Activated CD4-positive, alpha-beta memory T cell treated with anti-CD3 and anti-CD28 coated beads, Interleukin-2, amount 10 ng/mL, durations not matched to agents 7 days and 5 days (primary cell): ENCODE measurements around the gene PUSL1. TPM values are rescaled to one million over a fixed set of nuclear protein-coding genes. Genes with fewer than 3 reads are reported as not detected.

ENCODE experiments used
- CTCF ChIA-PET: fragments of 350-600 bp; sonication (Branson Sonifier 250); formaldehyde crosslinking; loops from one replicate; lab custom pipeline; 2021; ENCODE audit warnings: antibody characterized with exemption, inconsistent platforms; lab: Charles Lee
- POLR2A ChIA-PET: fragments of 350-600 bp; sonication (Branson Sonifier 250); formaldehyde crosslinking; loops from one replicate; lab custom pipeline; 2021; ENCODE audit warnings: antibody characterized with exemption; lab: Charles Lee
- DNase-seq: peaks from one replicate; pipeline ENCODE4 v3.0.0-alpha.2; 2020
- H3K27ac Mint-ChIP-seq: one replicate; pipeline ENCODE4 v1.8.0; 2021; ENCODE audit warnings: mild to moderate bottlenecking, mixed read lengths
- H3K27me3 Mint-ChIP-seq: one replicate; pipeline ENCODE4 v1.8.0; 2021; ENCODE audit warnings: mixed read lengths
- H3K36me3 Mint-ChIP-seq: one replicate; pipeline ENCODE4 v1.8.0; 2021; ENCODE audit warnings: low read depth, mixed read lengths
- H3K4me1 Mint-ChIP-seq: one replicate; pipeline ENCODE4 v1.8.0; 2021; ENCODE audit warnings: mixed read lengths
- H3K4me3 Mint-ChIP-seq: one replicate; pipeline ENCODE4 v1.8.0; 2021; ENCODE audit warnings: mild to moderate bottlenecking, mixed read lengths
- H3K9me3 Mint-ChIP-seq: one replicate; pipeline ENCODE4 v1.8.0; 2021; ENCODE audit warnings: mixed read lengths
- total RNA-seq, 2 experiments: library from RNA; stranded (reverse); gene quantifications; one replicate each; pipeline ENCODE4 v1.2.3, GENCODE V29; 2021

PUSL1 gene
- total RNA-seq, 2 experiments from 2014 or later: 17.9 to 20.0 TPM

DNA sequence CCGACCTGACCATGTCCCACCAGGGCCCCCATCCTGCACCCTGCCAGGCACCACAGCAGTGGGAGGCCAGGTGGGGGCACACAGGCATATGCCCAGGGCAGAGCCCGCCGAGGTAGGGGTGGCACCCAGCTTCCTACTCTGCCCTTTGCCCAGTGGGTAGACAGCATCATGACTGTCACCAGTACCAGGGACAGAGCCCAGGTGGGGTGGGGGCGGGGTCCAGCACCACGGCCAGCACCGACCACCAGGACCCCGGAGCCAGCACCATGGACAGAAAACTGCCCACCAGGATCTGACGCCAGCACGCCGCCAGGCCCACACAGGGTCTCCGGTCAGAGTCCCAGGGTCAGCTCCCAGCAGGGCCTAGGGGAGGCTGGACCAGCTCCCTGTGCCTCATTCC is 26.4 kb downstream of the PUSL1 start:
- no peak for DNase-seq
- Mint-ChIP-seq H3K27me3 (no peaks in the 10 kb centered on the region), H3K27ac (no peak overlapping the region), H3K4me1 (no peaks in the 10 kb centered on the region), H3K4me3 (no peak overlapping the region), H3K36me3 (peaks cover 6% of the 10 kb centered on the region), H3K9me3 (no peaks in the 10 kb centered on the region)
- ChIA-PET CTCF (no interaction called here), POLR2A (interaction anchor here (1.5 to 2.0 kb wide), 2 partner anchors 9 to 13 kb away, joined by 5 to 6 read pairs; no protein-coding TSS in a partner anchor)

DNA sequence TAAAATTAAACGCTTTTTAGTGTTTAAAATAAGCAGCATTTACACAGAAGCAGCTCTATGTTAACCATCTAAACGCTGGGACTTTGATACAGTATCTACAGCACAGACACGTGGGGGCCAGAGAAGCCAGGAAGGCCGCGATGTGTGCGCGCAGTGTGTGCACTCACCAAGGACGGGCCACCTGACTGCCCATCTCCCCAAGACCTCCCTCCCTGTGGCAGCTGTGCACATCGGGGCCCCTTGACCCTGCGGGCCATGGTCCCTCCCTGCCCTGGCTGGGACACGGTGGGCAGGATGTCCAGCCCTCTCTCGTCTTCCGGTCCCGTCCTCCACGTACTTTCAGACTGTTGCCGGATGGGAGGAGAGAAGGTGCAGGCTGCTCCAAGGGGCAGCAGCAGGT is 26.9 kb downstream of the PUSL1 start:
- Mint-ChIP-seq H3K4me1 (no peaks in the 10 kb centered on the region), H3K27me3 (no peaks in the 10 kb centered on the region), H3K9me3 (no peaks in the 10 kb centered on the region), H3K36me3 (peaks cover 6% of the 10 kb centered on the region), H3K4me3 (no peak overlapping the region), H3K27ac (no peak overlapping the region)
- POLR2A ChIA-PET: interaction anchor here (2.0 kb wide), 1 partner anchor 10 kb away, joined by 5 read pairs; no protein-coding TSS in a partner anchor
- DNase-seq: no peak
- CTCF ChIA-PET: no interaction called here

DNA sequence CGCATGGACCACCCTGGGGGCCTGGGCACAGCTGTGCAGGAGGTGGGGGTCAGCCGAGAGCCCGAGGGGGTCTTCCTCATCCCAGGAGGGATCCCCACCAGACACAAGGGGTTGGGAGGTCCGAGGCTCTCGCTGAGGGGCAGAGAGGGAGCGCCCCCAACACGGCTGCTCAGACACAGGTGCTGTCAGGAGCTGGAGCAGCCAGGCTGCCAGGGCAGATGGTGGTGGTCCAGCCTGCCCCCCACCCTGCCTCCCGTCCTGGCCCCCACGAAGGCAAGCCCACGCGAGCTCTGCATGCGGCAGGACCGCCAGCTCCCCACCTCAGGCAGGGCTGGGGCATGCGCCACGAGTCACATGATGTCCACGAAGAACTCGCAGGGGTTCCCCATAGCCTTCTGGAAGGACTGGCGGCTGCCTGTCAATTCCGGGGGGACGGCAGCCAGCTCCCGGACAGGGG is 27.4 kb downstream of the PUSL1 start:
- no peak for DNase-seq
- POLR2A ChIA-PET: interaction anchor here (2.0 kb wide), 1 partner anchor 10 kb away, joined by 5 read pairs; no protein-coding TSS in a partner anchor
- Mint-ChIP-seq H3K4me1 (no peaks in the 10 kb centered on the region), H3K36me3 (peaks cover 11% of the 10 kb centered on the region), H3K4me3 (no peak overlapping the region), H3K27ac (no peak overlapping the region), H3K27me3 (no peaks in the 10 kb centered on the region), H3K9me3 (peaks cover 3% of the 10 kb centered on the region)
- CTCF ChIA-PET: no interaction called here

DNA sequence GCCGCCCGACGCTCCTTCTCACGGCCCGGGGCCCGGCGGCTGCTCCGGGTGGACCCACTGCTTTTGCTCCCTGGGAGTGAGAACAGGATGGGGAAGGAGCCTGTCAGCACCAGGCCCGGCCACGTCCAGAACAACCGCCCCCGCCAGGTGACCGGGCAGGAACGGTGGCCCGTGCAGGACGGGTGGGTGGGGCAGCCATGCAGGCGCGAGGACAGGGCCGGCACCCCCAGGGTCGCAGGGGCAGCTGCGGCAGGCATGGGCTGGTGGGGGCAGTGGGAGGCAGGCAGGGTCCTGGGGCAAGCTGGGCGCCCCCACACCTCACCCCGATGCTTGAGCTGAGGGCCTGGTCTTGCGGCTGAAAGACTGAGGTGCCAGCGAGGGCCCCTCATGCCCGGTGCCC is 28.0 kb downstream of the PUSL1 start:
- peaks cover 9% of the 10 kb centered on the region for H3K9me3 Mint-ChIP-seq
- peaks cover 17% of the 10 kb centered on the region for H3K36me3 Mint-ChIP-seq
- ChIA-PET CTCF (no interaction called here), POLR2A (no interaction called here)
- H3K27ac Mint-ChIP-seq: no peak overlapping the region
- no peak for DNase-seq
- no peaks in the 10 kb centered on the region for H3K4me1 Mint-ChIP-seq
- no peak overlapping the region for H3K4me3 Mint-ChIP-seq
- no peaks in the 10 kb centered on the region for H3K27me3 Mint-ChIP-seq

DNA sequence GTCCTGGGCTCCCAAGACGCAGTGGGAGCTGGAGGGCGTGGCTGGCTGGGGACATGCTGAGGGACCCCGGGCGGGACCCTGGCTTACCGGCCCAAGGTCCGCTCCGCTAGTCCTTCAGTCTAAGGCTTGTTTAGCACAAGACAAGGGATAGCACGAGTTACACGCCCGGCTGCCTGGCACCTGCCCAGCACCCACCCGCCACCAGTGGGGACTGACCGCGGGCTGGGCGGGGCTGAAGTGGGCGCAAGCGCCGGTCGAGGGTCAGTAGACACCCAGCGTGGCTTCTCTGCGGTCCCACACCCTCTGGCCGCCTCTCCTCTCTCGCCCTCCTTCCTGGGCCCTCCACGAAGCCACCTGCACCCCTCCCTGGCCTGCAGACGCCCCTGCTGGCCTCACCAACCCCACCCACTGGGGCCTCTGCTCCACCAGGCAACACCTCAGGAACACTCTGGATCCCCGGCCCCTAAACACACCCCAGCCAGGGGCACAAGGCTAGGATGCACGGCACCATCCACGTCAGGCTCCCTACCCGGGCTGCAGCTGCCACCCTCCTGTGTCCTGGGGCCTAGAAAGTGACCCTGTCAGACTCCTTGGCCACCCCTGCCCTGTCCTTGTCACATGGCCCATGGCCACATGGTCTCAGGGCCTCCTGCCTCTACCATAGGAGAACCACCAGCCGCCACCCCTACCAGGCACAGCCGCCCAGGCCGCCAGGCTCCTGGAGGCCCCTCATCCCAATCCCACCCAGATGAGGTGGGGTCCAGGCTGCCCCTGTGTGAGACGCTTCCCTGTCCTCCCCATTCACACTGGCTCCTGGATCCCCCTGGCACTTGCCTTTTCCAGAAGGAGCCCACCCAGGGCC is 28.8 kb downstream of the PUSL1 start:
- H3K4me1 Mint-ChIP-seq: no peaks in the 10 kb centered on the region
- no peak overlapping the region for H3K27ac Mint-ChIP-seq
- POLR2A ChIA-PET: no interaction called here
- no peak for DNase-seq
- peaks cover 9% of the 10 kb centered on the region for H3K9me3 Mint-ChIP-seq
- CTCF ChIA-PET: no interaction called here
- no peak overlapping the region for H3K4me3 Mint-ChIP-seq
- H3K36me3 Mint-ChIP-seq: peaks cover 17% of the 10 kb centered on the region
- no peaks in the 10 kb centered on the region for H3K27me3 Mint-ChIP-seq

DNA sequence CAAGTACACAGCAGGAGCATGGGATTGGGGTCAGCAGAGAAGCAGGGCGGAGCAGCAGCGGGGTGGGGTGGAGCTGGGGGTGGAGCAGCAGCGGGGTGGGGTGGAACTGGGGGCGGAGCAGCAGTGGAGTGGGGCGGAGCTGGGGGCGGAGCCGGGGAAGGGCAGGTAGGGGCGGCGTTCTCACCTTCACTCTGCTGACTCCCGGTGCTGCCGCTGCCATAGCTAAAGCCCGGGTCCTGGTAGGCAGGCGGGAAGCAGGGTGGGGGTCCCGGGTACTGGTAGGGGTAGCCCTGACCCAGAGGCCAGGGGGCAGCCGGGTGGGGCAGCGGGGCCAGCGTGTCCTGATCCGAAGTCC is 29.4 kb downstream of the PUSL1 start:
- H3K4me1 Mint-ChIP-seq: no peaks in the 10 kb centered on the region
- no peaks in the 10 kb centered on the region for H3K27me3 Mint-ChIP-seq
- H3K36me3 Mint-ChIP-seq: peaks cover 18% of the 10 kb centered on the region
- POLR2A ChIA-PET: no interaction called here
- H3K4me3 Mint-ChIP-seq: no peak overlapping the region
- no peak overlapping the region for H3K27ac Mint-ChIP-seq
- H3K9me3 Mint-ChIP-seq: peaks cover 9% of the 10 kb centered on the region
- no peak for DNase-seq
- CTCF ChIA-PET: no interaction called here

DNA sequence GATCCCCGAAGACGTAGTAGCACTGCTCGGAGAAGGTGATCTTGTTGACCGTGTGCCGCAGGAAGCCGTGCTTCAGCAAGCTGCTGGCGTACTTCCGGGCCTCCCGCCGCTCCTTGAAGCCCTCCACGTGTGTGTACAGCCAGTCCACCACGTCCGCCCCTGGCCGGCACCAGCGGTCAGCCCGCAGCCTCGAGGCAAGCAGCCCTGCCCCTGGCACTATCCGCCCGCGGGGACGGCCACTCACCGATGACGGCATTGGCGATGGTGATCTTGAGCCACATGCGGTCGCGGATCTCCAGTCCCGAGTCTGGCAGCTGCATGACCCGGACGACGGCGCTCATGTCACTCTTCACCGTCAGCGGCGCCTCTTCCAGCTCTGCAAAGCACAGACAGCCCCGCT is 29.9 kb downstream of the PUSL1 start:
- no peaks in the 10 kb centered on the region for H3K4me1 Mint-ChIP-seq
- H3K36me3 Mint-ChIP-seq: peaks cover 20% of the 10 kb centered on the region
- no peak overlapping the region for H3K27ac Mint-ChIP-seq
- H3K4me3 Mint-ChIP-seq: no peak overlapping the region
- CTCF ChIA-PET: no interaction called here
- POLR2A ChIA-PET: no interaction called here
- no peak for DNase-seq
- H3K27me3 Mint-ChIP-seq: no peaks in the 10 kb centered on the region
- peaks cover 9% of the 10 kb centered on the region for H3K9me3 Mint-ChIP-seq

DNA sequence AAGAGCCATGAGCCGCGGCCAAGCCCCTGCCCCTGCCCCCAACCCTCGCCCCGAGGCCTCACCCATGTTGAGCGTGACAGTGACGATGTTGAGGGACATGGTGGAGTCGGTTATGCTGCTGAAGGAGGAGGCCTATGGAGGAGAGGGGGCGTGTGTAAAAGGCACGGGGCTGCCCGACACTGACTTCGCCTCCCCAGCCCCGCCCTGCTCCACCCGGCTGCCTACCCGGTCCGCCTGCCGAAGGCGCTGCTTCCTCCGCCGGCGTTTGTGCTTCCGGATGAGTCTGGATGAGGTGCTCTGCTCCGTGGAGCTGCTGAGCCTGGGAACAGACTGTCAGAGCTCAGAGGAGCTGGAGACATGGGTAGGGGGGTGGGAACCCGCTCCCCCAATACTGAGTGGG is 31.8 kb downstream of the PUSL1 start:
- ChIA-PET POLR2A (no interaction called here), CTCF (no interaction called here)
- no peak for DNase-seq
- H3K27me3 Mint-ChIP-seq: no peaks in the 10 kb centered on the region
- peaks cover 20% of the 10 kb centered on the region for H3K36me3 Mint-ChIP-seq
- peaks cover 9% of the 10 kb centered on the region for H3K9me3 Mint-ChIP-seq
- no peak overlapping the region for H3K4me3 Mint-ChIP-seq
- H3K27ac Mint-ChIP-seq: no peak overlapping the region
- peaks cover 5% of the 10 kb centered on the region for H3K4me1 Mint-ChIP-seq

DNA sequence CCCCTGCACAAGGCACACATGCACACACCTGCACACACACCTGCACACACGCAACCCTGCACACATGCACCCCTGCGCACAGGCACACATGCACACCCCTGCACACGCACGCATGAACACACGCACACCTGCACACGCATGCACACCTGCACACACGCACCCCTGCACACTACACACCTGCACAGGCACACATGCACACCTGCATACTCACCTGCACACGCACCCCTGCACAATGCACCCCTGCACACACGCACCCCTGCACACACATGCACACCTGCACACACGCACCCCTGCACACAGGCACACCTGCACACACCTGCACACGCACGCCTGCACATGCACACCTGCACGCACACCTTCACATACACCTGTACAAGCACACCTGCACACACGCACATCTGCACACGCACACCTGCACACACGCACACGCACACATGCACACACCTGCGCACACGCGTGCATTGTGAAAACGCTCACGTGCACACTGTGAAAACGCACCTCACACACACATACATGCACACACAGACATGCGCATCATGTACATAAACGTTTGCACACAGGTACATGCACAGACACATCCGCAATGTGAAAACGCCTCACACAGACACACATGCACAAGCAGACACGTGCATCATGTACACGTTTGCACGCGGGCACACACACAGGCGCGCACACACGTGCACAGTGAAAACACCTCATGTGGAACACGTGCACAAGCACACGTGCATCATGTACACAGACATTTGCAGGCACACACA is 32.6 kb downstream of the PUSL1 start:
- Mint-ChIP-seq H3K4me1 (peaks cover 5% of the 10 kb centered on the region), H3K4me3 (no peak overlapping the region), H3K27me3 (no peaks in the 10 kb centered on the region), H3K27ac (no peak overlapping the region), H3K9me3 (peaks cover 9% of the 10 kb centered on the region), H3K36me3 (peaks cover 20% of the 10 kb centered on the region)
- CTCF ChIA-PET: no interaction called here
- POLR2A ChIA-PET: no interaction called here
- DNase-seq: no peak

DNA sequence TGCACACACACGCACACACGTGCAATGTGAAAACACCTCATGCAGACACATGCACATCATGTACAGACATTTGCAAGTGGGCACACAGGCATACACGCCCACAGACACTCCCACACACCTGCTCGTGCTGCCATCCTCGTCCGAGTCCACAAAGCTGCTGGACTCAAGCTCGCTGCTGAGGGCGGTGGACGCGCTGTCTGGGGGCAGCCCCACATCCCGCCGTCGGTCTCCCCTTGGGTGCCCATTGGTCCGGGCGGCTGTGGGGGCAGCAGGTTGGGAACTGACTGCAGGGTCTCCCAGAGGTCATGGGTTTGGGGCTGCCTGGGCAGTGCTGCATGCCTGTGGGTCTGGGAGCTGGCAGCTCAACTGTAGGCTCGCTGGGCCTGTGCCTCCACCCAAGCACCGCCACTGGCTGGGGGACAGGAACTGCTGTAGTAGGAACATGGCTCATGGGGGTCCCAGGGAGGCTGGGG is 33.2 kb downstream of the PUSL1 start:
- H3K9me3 Mint-ChIP-seq: peaks cover 9% of the 10 kb centered on the region
- no peak overlapping the region for H3K4me3 Mint-ChIP-seq
- peaks cover 20% of the 10 kb centered on the region for H3K36me3 Mint-ChIP-seq
- no peaks in the 10 kb centered on the region for H3K27me3 Mint-ChIP-seq
- POLR2A ChIA-PET: no interaction called here
- no peak for DNase-seq
- no peak overlapping the region for H3K27ac Mint-ChIP-seq
- H3K4me1 Mint-ChIP-seq: peaks cover 10% of the 10 kb centered on the region
- CTCF ChIA-PET: no interaction called here

DNA sequence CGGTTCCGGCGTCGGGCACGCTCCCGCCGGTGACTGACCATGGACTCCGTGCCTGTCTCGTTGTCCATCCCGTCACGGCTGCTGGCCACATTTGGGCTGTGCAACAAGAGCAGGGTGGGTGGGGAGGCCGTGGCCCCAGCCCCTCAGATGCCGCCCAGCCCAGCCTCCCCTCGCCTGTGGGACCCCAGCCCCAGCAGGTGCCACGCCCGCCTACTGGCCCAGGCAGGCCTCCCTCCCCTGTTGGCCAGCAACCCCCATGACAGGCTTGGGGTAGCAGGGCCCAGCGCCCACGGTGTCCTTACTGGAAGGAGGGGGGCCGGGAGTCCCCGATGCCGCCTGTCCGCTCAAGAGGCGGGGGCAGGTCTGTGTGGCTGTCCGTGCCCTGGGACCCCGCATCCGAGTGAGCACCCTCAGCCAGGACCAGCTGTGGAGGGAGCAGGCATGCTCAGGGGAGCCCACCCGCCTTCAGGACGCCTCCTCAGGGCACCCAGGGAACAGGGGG is 33.7 kb downstream of the PUSL1 start:
- no peak for DNase-seq
- Mint-ChIP-seq H3K27ac (no peak overlapping the region), H3K4me3 (no peak overlapping the region), H3K36me3 (peaks cover 20% of the 10 kb centered on the region), H3K4me1 (peaks cover 15% of the 10 kb centered on the region), H3K27me3 (no peaks in the 10 kb centered on the region), H3K9me3 (peaks cover 9% of the 10 kb centered on the region)
- ChIA-PET CTCF (no interaction called here), POLR2A (no interaction called here)

DNA sequence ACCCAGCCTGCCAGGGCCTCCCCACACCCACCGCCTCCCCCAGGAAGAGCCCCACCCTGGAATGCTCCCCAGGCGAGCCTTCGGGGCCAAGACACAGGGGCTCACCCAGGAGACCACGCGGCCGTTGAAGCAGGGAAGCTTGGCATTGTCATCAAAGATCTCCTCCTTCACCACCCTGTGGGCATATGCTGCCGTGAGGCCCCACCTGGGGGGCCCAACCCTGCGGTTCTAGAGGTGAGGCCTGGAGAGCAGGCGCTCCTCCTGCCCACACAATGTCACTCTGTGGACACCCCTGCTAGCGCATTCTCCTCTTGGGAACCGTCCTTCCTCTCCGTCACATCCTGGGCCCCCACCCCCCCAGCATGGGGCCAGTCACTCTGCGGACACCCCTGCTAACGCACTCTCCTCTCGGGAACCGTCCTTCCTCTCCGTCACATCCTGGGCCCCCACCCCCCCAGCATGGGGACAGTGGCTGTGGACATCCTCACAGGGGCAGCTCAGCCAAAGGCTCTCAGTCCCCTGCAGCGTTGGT is 34.3 kb downstream of the PUSL1 start:
- no peaks in the 10 kb centered on the region for H3K27me3 Mint-ChIP-seq
- POLR2A ChIA-PET: interaction anchor here (0.8 kb wide), 1 partner anchor 17 kb away, joined by 3 read pairs; no protein-coding TSS in a partner anchor
- peaks cover 21% of the 10 kb centered on the region for H3K4me1 Mint-ChIP-seq
- DNase-seq: no peak
- H3K9me3 Mint-ChIP-seq: peaks cover 9% of the 10 kb centered on the region
- CTCF ChIA-PET: no interaction called here
- no peak overlapping the region for H3K4me3 Mint-ChIP-seq
- no peak overlapping the region for H3K27ac Mint-ChIP-seq
- peaks cover 20% of the 10 kb centered on the region for H3K36me3 Mint-ChIP-seq
